ELF-1 (cell line): ENCODE measurements around the gene PHTF2.
A peak's percentile ranks its signal among the peaks of the same experiment; 100 is the strongest.

Source experiments
- DNase-seq: peaks from one replicate; pipeline ENCODE4 v3.0.0-alpha.2; 2016; ENCODE audit warnings: low read depth, low spot score

PHTF2 gene

DNA sequence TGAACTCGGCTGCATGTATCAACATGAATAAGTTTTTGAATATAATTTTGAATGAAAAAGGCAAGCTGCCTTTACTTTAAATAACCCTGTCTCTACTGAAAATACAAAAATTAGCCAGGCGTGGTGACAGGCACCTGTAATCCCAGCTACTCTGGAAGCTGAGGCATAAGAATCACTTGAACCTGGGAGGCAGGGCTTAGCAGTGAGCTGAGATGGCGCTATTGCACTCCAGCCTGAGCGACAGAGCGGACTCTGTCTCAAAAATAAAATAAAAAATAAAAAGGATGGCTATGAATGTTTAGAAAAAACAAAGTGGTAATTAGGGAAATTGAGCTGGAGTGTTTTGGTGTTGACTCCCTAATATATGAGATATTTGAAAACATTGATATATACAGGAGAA, 133.3 kb downstream of the PHTF2 start:
- DNase-seq: no peak

- DNase-seq: no peak
Observed at GRCh38 chr7:77933394-77933793, 134.8 kb downstream of the PHTF2 start.

DNA sequence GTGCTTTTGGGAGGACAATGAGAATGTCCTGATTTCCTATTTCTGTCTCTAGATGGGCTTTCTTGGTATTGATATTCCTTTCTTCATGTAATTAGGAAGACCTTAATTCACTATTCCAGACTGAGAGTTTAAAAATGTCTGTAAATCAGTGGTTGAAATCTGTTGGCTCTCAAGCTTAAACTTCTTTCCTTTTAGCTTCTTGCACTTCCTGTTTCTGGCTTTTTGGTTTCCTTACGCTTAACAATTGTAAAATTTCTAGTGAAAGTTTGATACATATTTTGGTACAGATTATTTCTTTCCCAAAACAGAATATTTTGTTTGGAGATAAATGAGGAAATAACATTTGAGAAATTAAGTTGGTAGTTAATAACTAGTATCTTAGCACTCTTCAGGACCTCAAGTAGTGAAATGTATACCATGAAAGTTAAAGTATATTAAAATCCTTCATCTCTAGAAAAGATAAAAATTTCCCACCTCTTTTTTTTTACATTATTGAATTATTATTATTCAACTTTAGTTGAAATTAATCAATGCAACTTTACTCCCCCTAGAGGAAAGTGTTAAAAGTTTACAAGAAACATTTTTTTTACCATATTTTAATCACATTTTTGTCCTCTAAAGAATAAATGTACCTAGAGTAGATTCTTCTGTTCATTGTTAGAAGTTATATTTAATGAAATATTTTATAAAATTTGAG, 137.2 kb downstream of the PHTF2 start:
- no peak for DNase-seq

DNA sequence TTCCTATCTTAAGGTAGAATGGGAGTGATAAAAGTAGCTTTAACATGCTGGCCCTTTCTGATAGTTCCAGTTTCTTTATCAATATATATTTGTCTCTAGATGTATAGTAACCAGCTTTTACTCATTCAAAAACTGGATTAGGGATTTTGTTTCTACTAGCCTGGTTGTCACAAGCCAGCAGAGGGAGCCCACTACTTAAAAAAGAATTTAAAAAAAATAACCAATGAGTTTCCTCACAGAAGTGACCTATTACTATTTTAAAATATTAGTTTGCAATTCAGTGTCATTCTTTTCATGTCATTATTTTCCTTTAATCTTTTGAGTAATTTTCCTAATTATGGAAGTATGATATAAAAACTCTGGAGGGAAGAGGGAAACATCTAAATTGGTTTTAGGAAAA, 142.1 kb downstream of the PHTF2 start:
- DNase-seq: peak; percentile 19

DNA sequence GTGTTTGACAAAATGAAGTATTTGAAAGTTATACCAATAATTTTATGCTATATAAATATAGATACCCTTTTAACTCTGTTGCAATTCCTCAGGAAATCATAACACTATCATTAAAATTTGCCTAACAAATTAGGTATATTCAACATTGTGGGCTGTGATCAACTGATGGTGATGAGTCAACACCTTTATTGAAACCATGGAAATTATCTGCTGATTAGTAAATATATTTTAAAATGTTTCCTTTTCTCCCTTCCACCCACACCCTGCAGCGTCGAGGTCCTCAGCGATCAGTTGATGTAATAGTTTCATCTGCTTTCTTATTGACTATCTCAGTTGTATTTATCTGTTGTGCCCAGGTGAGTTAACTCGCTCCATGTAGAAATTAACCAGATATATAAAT, 143.9 kb downstream of the PHTF2 start:
- DNase-seq: no peak

DNA sequence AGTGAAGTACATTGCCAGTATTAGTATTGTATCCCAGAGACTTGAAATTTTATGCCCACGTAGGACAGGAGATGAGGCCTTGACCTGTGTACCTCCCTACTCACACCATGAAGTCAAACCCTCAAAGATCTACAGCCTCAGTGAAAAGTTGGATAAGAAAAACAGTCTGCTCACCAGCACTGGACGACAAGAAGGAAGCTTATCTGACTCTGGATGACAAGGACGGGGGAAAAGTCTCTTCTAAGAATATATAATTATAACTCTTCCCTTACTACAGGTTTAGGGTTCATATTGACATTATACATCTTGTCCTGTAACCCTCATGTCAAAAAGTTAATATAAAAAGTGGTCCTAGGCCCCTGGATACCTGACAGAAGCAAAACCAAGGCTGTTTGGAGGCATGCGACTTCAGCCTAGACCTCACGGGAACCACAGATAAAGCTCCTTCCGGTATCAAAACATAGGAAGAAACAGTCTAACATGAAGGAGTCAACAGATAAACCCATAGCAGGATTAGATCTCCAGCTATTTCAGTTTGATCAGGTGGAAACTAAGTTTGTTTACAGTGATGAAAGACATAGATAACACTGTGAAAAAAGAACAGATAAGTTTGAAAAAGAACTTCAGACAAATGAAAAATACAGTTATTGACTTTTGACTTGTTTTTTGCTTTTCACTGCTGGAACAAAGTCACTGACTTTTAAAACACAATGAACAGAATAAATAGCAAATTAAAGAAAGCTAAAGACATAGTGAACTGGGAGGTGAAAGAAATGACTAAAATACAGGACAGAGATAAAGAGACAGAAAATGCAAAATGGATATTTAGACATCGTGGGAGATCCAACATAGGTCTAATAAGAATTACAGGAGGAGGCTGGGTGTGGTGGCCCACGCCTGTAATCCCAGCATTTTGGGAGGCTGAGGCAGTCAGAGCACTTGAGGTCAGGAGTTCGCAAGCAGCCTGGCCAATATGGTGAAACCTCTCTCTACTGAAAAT, 145.9 kb downstream of the PHTF2 start:
- no peak for DNase-seq

GRCh38 chr7:77950548-77950947, 152.0 kb downstream of the PHTF2 start:
- no peak for DNase-seq

DNA sequence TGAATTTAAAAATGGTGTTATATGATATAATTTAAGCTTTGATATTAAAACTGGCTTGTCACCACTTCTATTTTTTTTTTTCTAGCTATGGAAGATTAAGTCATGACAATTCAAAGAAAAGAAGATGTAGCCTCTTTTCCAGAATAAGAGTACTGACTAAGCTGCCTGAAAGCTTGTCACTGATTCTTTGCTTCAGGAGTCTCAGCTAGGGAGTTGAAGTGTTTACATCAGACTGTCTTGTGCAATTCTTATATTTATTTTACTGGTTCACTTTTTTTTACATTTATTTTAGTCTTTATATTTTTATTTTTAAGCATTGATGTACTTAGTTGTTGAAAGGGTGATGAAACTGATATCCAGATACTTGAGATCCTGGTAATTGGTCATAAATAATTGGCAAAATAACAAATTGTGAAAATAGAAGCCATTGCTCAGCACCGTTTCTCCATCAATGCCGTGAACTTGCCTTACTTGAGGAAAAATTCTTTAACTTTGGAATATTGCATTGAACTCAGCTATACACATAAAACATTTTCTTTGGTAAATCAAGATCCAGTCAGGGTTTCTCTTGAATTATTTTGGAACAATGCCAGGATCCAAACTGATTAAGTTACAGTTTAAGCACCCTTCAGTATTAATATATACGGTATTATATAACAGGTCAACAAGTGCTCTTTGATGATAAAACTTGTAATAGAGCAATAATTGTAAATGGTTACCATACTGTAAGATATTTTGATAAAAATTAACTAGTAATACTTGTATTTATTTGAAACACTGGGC, 156.4 kb downstream of the PHTF2 start:
- no peak for DNase-seq

DNA sequence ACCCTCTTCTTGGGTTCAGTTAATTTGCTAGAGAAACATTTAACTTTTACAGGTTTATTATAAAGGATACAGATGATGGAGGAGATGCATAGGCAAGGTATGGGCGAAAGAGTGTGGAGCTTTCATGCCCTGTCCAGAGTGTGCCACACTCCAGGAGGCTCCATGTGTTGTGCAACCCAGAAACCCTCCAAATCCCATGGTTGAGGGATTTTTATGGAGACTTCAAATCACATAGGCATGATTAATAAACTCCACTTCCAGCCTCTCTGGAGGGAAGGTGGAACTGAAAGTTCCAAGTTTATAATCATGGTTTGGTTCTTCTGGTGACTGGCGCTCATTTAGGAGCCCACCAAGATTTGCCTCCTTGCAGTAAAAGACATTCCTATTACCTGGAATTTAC, 159.9 kb downstream of the PHTF2 start:
- DNase-seq: no peak

GRCh38 chr7:77959080-77959479, 160.5 kb downstream of the PHTF2 start:
- no peak for DNase-seq

- no peak for DNase-seq
Observed at GRCh38 chr7:77960336-77960735, 161.8 kb downstream of the PHTF2 start.

DNA sequence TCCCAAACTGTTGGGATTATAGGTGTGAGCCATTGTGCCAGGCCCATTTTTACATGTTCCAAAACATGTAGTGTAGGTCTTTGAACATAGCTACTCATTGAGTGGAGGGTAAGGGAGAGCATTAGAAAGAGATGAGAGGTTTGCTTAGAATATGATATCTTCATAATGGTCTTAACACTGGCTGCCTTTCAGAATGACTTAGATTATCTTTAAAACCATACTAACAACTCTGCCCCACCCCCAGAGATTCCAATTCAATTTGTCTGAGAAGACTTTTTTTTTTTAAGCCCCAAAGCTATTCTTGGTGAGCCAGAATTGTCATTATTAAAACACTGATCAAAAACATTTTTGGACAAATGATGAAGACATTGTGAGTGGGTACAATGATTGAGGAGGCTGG, 168.9 kb downstream of the PHTF2 start:
- no peak for DNase-seq

- no peak for DNase-seq
Observed at GRCh38 chr7:77971726-77972125, 173.2 kb downstream of the PHTF2 start.

GRCh38 chr7:77975672-77976480, 177.3 kb downstream of the PHTF2 start:
- no peak for DNase-seq

DNA sequence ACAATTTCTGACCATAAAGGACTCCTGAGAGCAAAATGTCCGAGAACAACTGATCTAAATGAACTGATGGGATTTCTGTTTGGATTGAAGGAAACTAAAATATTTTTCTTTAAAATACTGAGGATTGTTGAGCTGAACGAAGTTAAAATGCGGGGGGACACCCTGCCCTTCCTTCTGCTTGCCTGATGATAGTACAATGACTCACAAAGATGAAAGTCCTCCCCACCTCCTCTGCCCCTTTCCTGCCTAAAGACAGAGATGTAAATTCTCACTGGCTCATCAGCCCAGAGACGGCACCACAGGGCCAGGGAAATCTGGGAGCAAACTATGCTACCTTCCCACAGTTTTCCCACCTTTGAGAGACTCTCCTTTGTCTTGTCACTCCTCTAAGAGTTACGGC, 180.6 kb downstream of the PHTF2 start:
- DNase-seq: no peak

DNA sequence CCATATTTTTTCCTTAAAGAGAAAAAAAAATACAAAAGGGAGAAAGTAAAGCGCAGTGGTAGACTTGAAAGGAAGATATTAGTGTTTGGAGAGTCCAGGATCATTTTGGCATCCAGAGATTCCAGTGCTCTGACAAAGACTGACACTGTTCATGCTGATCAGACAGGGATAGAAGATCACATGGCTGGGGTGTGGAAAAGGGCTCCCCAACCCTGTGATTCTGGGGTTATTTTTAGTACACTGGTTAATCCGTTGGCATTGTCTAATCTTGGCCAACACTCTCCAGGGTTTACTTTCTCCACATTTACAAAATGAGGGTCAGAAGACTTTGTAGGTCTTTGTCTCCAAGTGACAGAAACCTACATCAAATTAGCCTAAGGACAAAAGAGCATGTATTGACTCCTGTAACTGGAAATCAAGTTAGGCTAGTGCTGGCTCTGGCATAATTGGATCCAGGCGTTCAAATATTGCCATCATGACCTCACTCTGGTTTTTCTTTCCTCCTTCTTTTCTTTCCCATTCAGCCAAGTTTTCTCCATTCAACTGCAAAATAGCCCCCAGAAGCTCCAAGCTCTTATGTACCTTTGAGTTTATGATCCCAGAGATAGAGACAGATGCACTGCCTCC, 181.6 kb downstream of the PHTF2 start:
- no peak for DNase-seq

DNA sequence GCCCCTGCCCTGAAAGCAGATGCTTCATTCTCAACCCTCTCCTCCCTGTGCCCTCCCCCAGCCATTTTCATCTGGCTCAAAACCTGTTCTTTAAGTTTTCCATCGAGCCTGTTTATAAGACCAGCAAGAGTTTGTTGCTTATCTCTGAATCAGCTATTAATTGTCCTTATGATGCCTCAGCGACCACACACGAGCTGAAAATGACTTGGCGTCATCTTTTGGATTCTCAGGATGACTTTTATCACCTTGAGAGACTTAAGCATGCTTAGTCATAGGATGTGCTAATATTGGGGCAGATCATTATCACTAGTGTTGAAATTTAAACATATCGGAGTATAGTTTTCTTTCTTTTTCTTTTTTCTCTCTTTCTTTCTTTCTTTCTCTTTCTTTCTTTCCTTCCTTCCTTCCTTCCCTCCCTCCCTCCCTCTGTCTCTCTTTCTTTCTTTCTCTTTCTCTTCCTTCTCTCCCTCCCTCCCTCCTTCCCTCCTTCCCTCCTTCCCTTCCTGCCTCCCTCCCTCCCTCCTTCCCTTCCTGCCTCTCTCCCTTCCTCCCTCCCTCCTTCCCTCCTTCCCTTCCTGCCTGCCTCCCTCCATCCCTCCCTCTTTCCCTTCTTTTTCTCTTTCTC, 184.5 kb downstream of the PHTF2 start:
- no peak for DNase-seq

GRCh38 chr7:77983973-77984372, 185.4 kb downstream of the PHTF2 start:
- DNase-seq: no peak

GRCh38 chr7:77985232-77985973, 186.8 kb downstream of the PHTF2 start:
- DNase-seq: no peak

DNA sequence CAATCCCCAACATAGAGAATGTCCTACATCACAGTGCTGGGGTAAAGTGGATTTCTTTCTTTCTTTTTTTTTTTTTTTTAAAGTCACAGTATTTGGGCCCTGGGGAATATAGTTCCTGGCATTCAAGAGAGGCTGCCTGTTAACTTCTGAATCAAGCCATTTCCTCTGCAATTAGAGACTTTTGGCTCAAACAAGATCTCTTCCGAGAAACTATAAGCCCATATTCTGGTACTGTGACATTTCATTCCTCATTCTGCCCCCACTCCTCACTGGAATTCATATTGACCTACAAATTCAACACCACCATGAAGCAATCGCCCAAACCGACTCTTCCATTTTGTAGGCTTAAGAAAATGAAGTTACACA, 187.4 kb downstream of the PHTF2 start:
- DNase-seq: no peak
